ENCODE results near the gene ADORA1.

- TF ChIP-seq EP300 (IDR thresholded peaks at IDR 0.05; ENCODE audit: borderline replicate concordance) (no peak), TAF1 (IDR thresholded peaks at IDR 0.05; ENCODE audit: low read depth) (no peak), YY1 (IDR thresholded peaks at IDR 0.05; ENCODE audit: low read depth) (no peak)
Observed at GRCh38 chr1:203190949-203191348, 63.4 kb downstream of the ADORA1 start.

Measured in Ishikawa (cell line).